HEK293 (cell line): ENCODE measurements around the gene LMNTD2.

Experiments
- CTCF ChIP-seq: fragments of 450-650 bp; formaldehyde crosslinking; IDR thresholded peaks from 2 replicates; pipeline ENCODE4 v1.5.1; 2016; ENCODE audit warnings: missing biosample characterization, missing genetic modification characterization
- HOXA7 ChIP-seq: sonication (generic); formaldehyde crosslinking; IDR thresholded peaks from 2 replicates; pipeline ENCODE4 v1.8.1; 2022; ENCODE audit warnings: missing genetic modification reagents, borderline replicate concordance
- KLF1 ChIP-seq: fragments of 450-650 bp; formaldehyde crosslinking; IDR thresholded peaks from 2 replicates; pipeline ENCODE4 v1.5.1; 2016; ENCODE audit warnings: missing biosample characterization, missing genetic modification characterization
- MEIS1 ChIP-seq: sonication (generic); formaldehyde crosslinking; IDR thresholded peaks from 2 replicates; pipeline ENCODE4 v1.8.1; 2022; ENCODE audit warnings: missing genetic modification reagents, mild to moderate bottlenecking, borderline replicate concordance
- OSR2 ChIP-seq: fragments of 450-650 bp; formaldehyde crosslinking; IDR thresholded peaks from 2 replicates; pipeline ENCODE4 v1.5.1; 2016; ENCODE audit warnings: missing biosample characterization, missing genetic modification characterization
- PATZ1 ChIP-seq: fragments of 450-650 bp; formaldehyde crosslinking; IDR thresholded peaks from 2 replicates; pipeline ENCODE4 v1.5.1; 2016; ENCODE audit warnings: missing biosample characterization, missing genetic modification characterization
- PBX3 ChIP-seq: sonication (generic); formaldehyde crosslinking; IDR thresholded peaks from 2 replicates; pipeline ENCODE4 v1.8.1; 2022; ENCODE audit warnings: mild to moderate bottlenecking, moderate library complexity, missing genetic modification reagents
- ZNF202 ChIP-seq: fragments of 450-650 bp; formaldehyde crosslinking; IDR thresholded peaks from 2 replicates; pipeline ENCODE4 v1.5.1; 2016; ENCODE audit warnings: missing biosample characterization, missing genetic modification characterization, borderline replicate concordance
- ZNF214 ChIP-seq: fragments of 450-650 bp; formaldehyde crosslinking; IDR thresholded peaks from 2 replicates; pipeline ENCODE4 v1.5.1; 2017; ENCODE audit warnings: missing biosample characterization, mild to moderate bottlenecking, missing genetic modification characterization, borderline replicate concordance
- ZNF600 ChIP-seq: fragments of 450-650 bp; formaldehyde crosslinking; IDR thresholded peaks from 2 replicates; pipeline ENCODE4 v1.5.1; 2016; ENCODE audit warnings: missing biosample characterization, missing genetic modification characterization
- ZNF645 ChIP-seq: fragments of 450-650 bp; formaldehyde crosslinking; IDR thresholded peaks from 2 replicates; pipeline ENCODE4; 2016; ENCODE audit warnings: missing biosample characterization, missing genetic modification characterization
- ZNF670 ChIP-seq: fragments of 450-650 bp; formaldehyde crosslinking; IDR thresholded peaks from 2 replicates; pipeline ENCODE4 v1.5.1; 2016; ENCODE audit warnings: missing biosample characterization, missing genetic modification characterization, low read depth
- ZNF776 ChIP-seq: fragments of 450-650 bp; formaldehyde crosslinking; IDR thresholded peaks from 2 replicates; pipeline ENCODE4 v1.5.0; 2017; ENCODE audit warnings: missing biosample characterization, missing genetic modification characterization, borderline replicate concordance
- ZNF777 ChIP-seq: fragments of 450-650 bp; formaldehyde crosslinking; IDR thresholded peaks from 2 replicates; pipeline ENCODE4 v1.5.1; 2017; ENCODE audit warnings: missing biosample characterization, missing genetic modification characterization, borderline replicate concordance

GRCh38 chr11:595400-595799, 34.9 kb upstream of the LMNTD2 start:
- TF ChIP-seq ZNF670 (no peak), ZNF202 (no peak), CTCF (tag by site-specific recombination) (no peak), MEIS1 (no peak), KLF1 (tag by site-specific recombination) (no peak), OSR2 (tag by site-specific recombination) (no peak), ZNF777 (tag by site-specific recombination) (no peak), ZNF645 (no peak), ZNF214 (tag by site-specific recombination) (no peak), ZNF776 (tag by site-specific recombination) (no peak), PATZ1 (tag by site-specific recombination) (no peak), HOXA7 (CRISPR knock-in tag) (no peak), PBX3 (no peak), ZNF600 (tag by site-specific recombination) (no peak)
